CD8-positive, alpha-beta memory T cell (primary cell): ENCODE data around the gene KRTAP16-1. TPM values are rescaled to one million over a fixed set of nuclear protein-coding genes. Genes with fewer than 3 reads are reported as not detected.
"Not testable (repeated sequence)": the region's sequence is repeated elsewhere in the genome, so short reads cannot be mapped to it uniquely, and the experiment has no call there.

ENCODE experiments used
- CTCF ChIA-PET: fragments of 350-600 bp; sonication (Branson Sonifier 250); formaldehyde crosslinking; loops from one replicate; lab custom pipeline; 2021; ENCODE audit warnings: antibody characterized with exemption; lab: Charles Lee
- POLR2A ChIA-PET: fragments of 350-600 bp; sonication (Branson Sonifier 250); formaldehyde crosslinking; loops from one replicate; lab custom pipeline; 2021; ENCODE audit warnings: antibody characterized with exemption; lab: Charles Lee
- DNase-seq, 5 donors: peaks; one replicate each; pipeline versions ENCODE4 v3.0.0 to v3.0.0-alpha.2; 2020 to 2022; ENCODE audit warnings: mixed read lengths in 1 of 5
- H3K27ac ChIP-seq: one replicate; pipeline ENCODE4 v1.7.0; 2013; ENCODE audit warnings: low read depth, mild to moderate bottlenecking, low read length, moderate library complexity
- H3K27me3 ChIP-seq: 2 replicates; pipeline ENCODE4 v1.7.0; 2013; ENCODE audit warnings: low read length, mild to moderate bottlenecking; ENCODE audit not compliant: insufficient read depth, poor library complexity, severe bottlenecking
- H3K36me3 ChIP-seq: 2 replicates; pipeline ENCODE4 v1.7.0; 2013; ENCODE audit warnings: mild to moderate bottlenecking, low read length, moderate library complexity; ENCODE audit not compliant: insufficient read depth
- H3K4me1 ChIP-seq: 2 replicates; pipeline ENCODE4 v1.7.0; 2013; ENCODE audit warnings: mild to moderate bottlenecking, low read length, moderate library complexity; ENCODE audit not compliant: insufficient read depth
- H3K4me3 ChIP-seq: 2 replicates; pipeline ENCODE4 v1.7.0; 2013; ENCODE audit warnings: mild to moderate bottlenecking, low read length
- H3K9me3 ChIP-seq: 2 replicates; pipeline ENCODE4 v1.7.0; 2013; ENCODE audit warnings: mild to moderate bottlenecking, low read length
- H3K27ac Mint-ChIP-seq, 8 donors: one replicate each; pipeline ENCODE4 v1.8.0; 2020 to 2021; ENCODE audit warnings: mixed read lengths in 8 of 8, mild to moderate bottlenecking in 6 of 8, inconsistent platforms in 3 of 8, moderate library complexity in 3 of 8
- H3K27me3 Mint-ChIP-seq, 2 donors: one replicate each; pipeline ENCODE4 v1.8.0; 2020 to 2021; ENCODE audit warnings: mixed read lengths in 2 of 2, mild to moderate bottlenecking in 1 of 2, moderate library complexity in 1 of 2
- H3K36me3 Mint-ChIP-seq, 3 donors: one replicate each; pipeline ENCODE4 v1.8.0; 2020 to 2021; ENCODE audit warnings: mixed read lengths in 3 of 3, inconsistent platforms in 1 of 3, mild to moderate bottlenecking in 1 of 3
- H3K4me1 Mint-ChIP-seq, 3 donors: one replicate each; pipeline ENCODE4 v1.8.0; 2020 to 2021; ENCODE audit warnings: mixed read lengths in 3 of 3, inconsistent platforms in 1 of 3, mild to moderate bottlenecking in 1 of 3
- H3K4me3 Mint-ChIP-seq, 7 donors: one replicate each; pipeline ENCODE4 v1.8.0; 2020 to 2021; ENCODE audit warnings: mixed read lengths in 7 of 7, mild to moderate bottlenecking in 6 of 7, moderate library complexity in 4 of 7, inconsistent platforms in 2 of 7
- H3K9me3 Mint-ChIP-seq, 5 donors: one replicate each; pipeline ENCODE4 v1.8.0; 2020 to 2022; ENCODE audit warnings: mixed read lengths in 5 of 5, mild to moderate bottlenecking in 3 of 5, moderate library complexity in 2 of 5, inconsistent platforms in 1 of 5
- polyA plus RNA-seq: library from polyadenylated mRNA; unstranded; fragments of 300-500 nt; fragmentation: Illumina TruSeq; gene quantifications from one replicate; pipeline ENCODE4 v1.2.3, GENCODE V29; 2021
- total RNA-seq, 2 experiments: library from RNA; stranded (reverse); gene quantifications; one replicate each; pipeline ENCODE4 v1.2.3, GENCODE V29; 2021

Gene KRTAP16-1
- total and polyA plus RNA-seq, 3 experiments from 2014 or later = 0.58 TPM; not detected in 2

DNA sequence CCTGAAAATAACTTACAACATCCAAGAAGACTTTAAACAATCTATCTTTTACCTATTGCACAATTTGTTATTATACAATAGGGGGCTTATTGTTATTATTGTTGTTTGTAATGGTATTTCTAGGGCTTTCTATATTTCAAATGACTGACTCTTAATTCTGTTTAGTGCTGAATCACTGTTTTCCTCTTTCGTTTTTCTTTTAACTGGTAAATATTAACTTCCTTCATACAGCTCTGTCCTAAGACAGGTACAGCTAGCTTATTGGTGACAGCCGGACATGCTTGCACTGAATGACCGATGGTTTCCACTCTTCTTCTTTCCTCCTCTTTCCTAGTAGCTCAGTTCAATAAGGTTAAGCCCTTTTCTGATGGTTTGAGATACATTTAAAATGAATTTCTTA is 22.1 kb downstream of the KRTAP16-1 start:
- H3K36me3 Mint-ChIP-seq = no peaks in the 10 kb centered on the region
- H3K27me3 ChIP-seq = no peaks in the 10 kb centered on the region
- H3K27ac Mint-ChIP-seq = no peak overlapping the region
- H3K27ac ChIP-seq = no peak overlapping the region
- peaks cover 0 to 26% of the 10 kb centered on the region in 2 donors for H3K27me3 Mint-ChIP-seq
- no peaks in the 10 kb centered on the region for H3K4me1 ChIP-seq
- H3K36me3 ChIP-seq = no peaks in the 10 kb centered on the region
- H3K9me3 ChIP-seq = no peaks in the 10 kb centered on the region
- no peaks in the 10 kb centered on the region for H3K9me3 Mint-ChIP-seq
- CTCF ChIA-PET = interaction anchor here (1.3 kb wide), 1 partner anchor 22 kb away, joined by 4 read pairs; no protein-coding TSS in a partner anchor
- H3K4me1 Mint-ChIP-seq = peaks cover 4 to 8% (median 6%) of the 10 kb centered on the region in 3 donors
- POLR2A ChIA-PET = no interaction called here
- no peak overlapping the region for H3K4me3 Mint-ChIP-seq
- no peak overlapping the region for H3K4me3 ChIP-seq
- DNase-seq = no peak

DNA sequence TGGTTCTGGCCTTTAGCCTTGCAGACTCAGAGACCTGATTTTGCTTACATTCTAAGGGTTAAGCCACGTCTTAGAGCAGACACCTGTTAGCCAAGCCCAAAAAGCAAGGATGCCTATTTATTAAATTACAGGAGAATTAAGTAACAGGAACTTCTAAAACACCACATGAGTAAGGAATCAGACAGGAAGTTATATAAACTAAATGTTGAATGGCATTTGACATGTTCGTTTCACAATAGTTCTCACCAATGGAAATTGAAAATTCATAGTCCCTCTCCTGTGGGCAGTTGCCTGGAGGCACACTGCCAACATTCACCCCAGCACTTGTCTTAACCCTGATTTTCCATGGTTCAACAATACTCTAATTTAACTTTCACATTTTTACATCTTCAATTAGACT is 24.6 kb downstream of the KRTAP16-1 start:
- Histone ChIP-seq H3K9me3 (no peaks in the 10 kb centered on the region), H3K4me3 (no peak overlapping the region), H3K27ac (no peak overlapping the region), H3K36me3 (no peaks in the 10 kb centered on the region), H3K4me1 (no peaks in the 10 kb centered on the region), H3K27me3 (no peaks in the 10 kb centered on the region)
- Mint-ChIP-seq H3K9me3 (peaks cover 0 to 2% (median 0%) of the 10 kb centered on the region in 5 donors), H3K4me1 (peaks cover 4 to 8% (median 6%) of the 10 kb centered on the region in 3 donors), H3K36me3 (peaks cover 0 to 3% (median 0%) of the 10 kb centered on the region in 3 donors), H3K4me3 (no peak overlapping the region), H3K27ac (peak overlapping the region in 1 of 8 donors; percentile 24), H3K27me3 (peaks cover 6 to 31% of the 10 kb centered on the region in 2 donors)
- DNase-seq = no peak
- ChIA-PET POLR2A (no interaction called here), CTCF (no interaction called here)

DNA sequence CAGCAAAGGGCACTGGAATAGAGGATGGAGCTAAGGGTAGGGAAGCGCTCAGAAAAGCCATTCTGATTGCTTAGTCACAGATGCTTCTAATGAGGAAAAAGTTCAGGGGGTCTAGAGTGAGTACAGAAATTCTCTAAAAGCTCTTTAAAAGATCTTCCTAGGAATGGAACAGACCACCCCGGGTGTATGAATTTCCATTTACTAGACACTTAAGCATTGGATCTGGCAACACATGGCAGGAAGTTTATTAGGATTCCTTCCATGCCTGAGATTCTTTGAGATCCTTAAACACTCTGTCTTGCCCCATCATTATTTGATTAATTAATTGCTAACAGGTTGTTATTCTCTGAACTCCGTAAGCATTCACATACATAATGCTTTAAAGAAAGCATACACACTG is 25.1 kb downstream of the KRTAP16-1 start:
- Mint-ChIP-seq H3K27me3 (peaks cover 6 to 31% of the 10 kb centered on the region in 2 donors), H3K4me1 (peaks cover 4 to 8% (median 6%) of the 10 kb centered on the region in 3 donors), H3K36me3 (peaks cover 0 to 3% (median 0%) of the 10 kb centered on the region in 3 donors), H3K27ac (no peak overlapping the region), H3K4me3 (no peak overlapping the region), H3K9me3 (peaks cover 0 to 2% (median 0%) of the 10 kb centered on the region in 5 donors)
- CTCF ChIA-PET = no interaction called here
- POLR2A ChIA-PET = no interaction called here
- Histone ChIP-seq H3K4me3 (no peak overlapping the region), H3K4me1 (no peaks in the 10 kb centered on the region), H3K27ac (no peak overlapping the region), H3K36me3 (no peaks in the 10 kb centered on the region), H3K27me3 (no peaks in the 10 kb centered on the region), H3K9me3 (no peaks in the 10 kb centered on the region)
- DNase-seq = no peak

DNA sequence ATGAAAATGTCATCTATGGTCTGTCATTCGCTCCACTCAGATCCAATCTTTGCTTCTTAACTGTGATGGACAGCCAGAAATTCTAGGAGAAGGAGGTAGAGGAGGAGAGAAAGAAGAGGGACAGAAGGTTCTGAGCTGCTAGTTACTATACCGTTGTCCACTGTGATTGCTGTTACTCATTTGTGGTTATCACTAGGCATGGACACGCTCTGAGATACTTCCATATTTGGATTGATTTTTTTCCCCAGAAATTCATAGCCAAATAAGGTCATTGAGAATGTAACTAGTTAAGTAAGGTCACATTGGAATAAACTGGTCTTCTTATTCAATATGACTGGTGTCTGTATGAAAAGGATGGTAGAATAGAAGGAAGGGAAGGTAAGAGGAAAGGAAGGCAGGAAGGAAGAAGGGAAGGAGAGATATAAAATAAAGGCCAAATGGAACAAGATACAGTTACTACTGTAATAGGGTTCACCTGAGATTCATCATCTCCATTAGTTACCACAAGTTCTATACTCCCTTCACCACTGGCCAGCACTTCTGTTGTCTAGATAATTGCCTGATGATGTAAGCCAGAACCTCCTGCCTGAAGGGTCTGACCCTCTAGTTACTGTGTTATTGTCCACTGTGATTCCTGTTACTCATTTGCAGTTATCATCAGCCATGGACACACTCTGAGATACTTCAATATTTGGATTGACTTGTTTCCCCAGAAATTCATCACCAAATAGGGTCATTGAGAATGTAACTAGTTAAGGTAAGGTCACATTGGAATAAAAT is 30.7 kb downstream of the KRTAP16-1 start:
- CTCF ChIA-PET = no interaction called here
- H3K36me3 ChIP-seq = no peaks in the 10 kb centered on the region
- H3K27ac ChIP-seq = no peak overlapping the region
- H3K4me3 Mint-ChIP-seq = no peak overlapping the region
- H3K36me3 Mint-ChIP-seq = peaks cover 0 to 3% (median 0%) of the 10 kb centered on the region in 3 donors
- no peak overlapping the region for H3K4me3 ChIP-seq
- peaks cover 8 to 54% of the 10 kb centered on the region in 2 donors for H3K27me3 Mint-ChIP-seq
- H3K4me1 Mint-ChIP-seq = no peaks in the 10 kb centered on the region
- no peaks in the 10 kb centered on the region for H3K27me3 ChIP-seq
- no peak overlapping the region for H3K27ac Mint-ChIP-seq
- no peak for DNase-seq
- POLR2A ChIA-PET = no interaction called here
- H3K9me3 ChIP-seq = no peaks in the 10 kb centered on the region
- H3K9me3 Mint-ChIP-seq = peaks cover 0 to 2% (median 0%) of the 10 kb centered on the region in 5 donors
- no peaks in the 10 kb centered on the region for H3K4me1 ChIP-seq

DNA sequence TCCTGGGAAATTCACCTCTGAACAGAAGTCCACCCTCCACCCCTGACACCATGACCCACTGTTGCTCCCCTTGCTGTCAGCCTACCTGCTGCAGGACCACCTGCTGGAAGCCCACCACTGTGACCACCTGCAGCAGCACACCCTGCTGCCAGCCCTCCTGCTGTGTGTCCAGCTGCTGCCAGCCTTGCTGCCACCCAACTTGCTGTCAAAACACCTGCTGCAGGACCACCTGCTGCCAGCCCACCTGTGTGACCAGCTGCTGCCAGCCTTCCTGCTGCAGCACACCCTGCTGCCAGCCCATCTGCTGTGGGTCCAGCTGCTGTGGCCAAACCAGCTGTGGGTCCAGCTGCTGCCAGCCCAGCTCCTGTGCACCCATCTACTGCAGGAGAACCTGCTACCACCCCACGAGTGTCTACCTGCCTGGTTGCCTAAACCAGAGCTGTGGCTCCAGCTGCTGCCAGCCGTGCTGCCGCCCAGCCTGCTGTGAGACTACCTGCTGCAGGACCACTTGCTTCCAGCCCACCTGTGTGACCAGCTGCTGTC is 33.4 kb downstream of the KRTAP16-1 start, which contains the start of gene KRTAP9-7:
Gene KRTAP9-7 (plus strand): TSS at position 51 of the 543 bp plus-strand sequence. CDS start 0 bp downstream, at position 51.
- H3K9me3 Mint-ChIP-seq, H3K27ac ChIP-seq, H3K9me3 ChIP-seq, H3K4me3 ChIP-seq, H3K4me1 Mint-ChIP-seq, POLR2A ChIA-PET, H3K36me3 Mint-ChIP-seq, CTCF ChIA-PET, H3K4me1 ChIP-seq, H3K36me3 ChIP-seq, DNase-seq, H3K27me3 ChIP-seq, H3K4me3 Mint-ChIP-seq: not testable (repeated sequence)
- Mint-ChIP-seq H3K27ac (peak within 1 kb of the TSS in 1 of 8 donors; percentile 43), H3K27me3 (peaks cover 6 to 45% of the 10 kb centered on the region in 2 donors)

DNA sequence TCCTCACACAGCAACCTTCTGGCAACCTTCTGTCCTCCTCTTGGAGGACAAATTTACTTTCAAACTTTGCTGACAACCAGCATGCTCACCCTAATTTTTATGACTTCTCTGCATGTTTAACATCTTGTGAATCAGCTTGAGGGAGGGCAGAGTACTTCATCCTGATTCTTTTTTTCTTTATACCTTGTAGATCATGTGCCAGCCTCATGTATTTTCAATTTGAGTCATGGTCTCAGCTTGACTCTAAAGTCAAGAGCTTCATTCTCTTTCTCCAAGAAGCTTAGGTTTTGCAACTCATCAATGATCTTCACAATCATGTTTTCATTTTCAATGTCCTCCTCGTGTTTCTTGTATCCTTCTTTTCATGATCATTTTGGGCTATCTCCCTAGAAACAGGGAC is 37.3 kb downstream of the KRTAP16-1 start:
- H3K27ac ChIP-seq = no peak overlapping the region
- Mint-ChIP-seq H3K4me3 (no peak overlapping the region), H3K36me3 (no peaks in the 10 kb centered on the region), H3K27me3 (peaks cover 2 to 12% of the 10 kb centered on the region in 2 donors), H3K27ac (no peak overlapping the region), H3K4me1 (no peaks in the 10 kb centered on the region), H3K9me3 (no peaks in the 10 kb centered on the region)
- ChIA-PET POLR2A (no interaction called here), CTCF (no interaction called here)
- no peaks in the 10 kb centered on the region for H3K27me3 ChIP-seq
- no peak overlapping the region for H3K4me3 ChIP-seq
- H3K4me1 ChIP-seq = no peaks in the 10 kb centered on the region
- H3K9me3 ChIP-seq = no peaks in the 10 kb centered on the region
- DNase-seq = no peak
- H3K36me3 ChIP-seq = no peaks in the 10 kb centered on the region

DNA sequence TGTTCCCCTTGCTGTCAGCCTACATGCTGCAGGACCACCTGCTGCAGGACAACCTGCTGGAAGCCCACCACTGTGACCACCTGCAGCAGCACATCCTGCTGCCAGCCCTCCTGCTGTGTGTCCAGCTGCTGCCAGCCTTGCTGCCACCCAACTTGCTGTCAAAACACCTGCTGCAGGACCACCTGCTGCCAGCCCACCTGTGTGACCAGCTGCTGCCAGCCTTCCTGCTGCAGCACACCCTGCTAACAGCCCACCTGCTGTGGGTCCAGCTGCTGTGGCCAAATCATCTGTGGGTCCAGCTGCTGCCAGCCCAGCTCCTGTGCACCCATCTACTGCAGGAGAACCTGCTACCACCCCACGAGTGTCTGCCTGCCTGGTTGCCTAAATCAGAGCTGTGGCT is 37.8 kb downstream of the KRTAP16-1 start:
- DNase-seq, H3K27ac ChIP-seq, H3K27me3 ChIP-seq, H3K36me3 Mint-ChIP-seq, POLR2A ChIA-PET, H3K27ac Mint-ChIP-seq, H3K4me1 ChIP-seq, H3K4me3 ChIP-seq, CTCF ChIA-PET, H3K9me3 Mint-ChIP-seq, H3K36me3 ChIP-seq, H3K27me3 Mint-ChIP-seq, H3K9me3 ChIP-seq, H3K4me1 Mint-ChIP-seq, H3K4me3 Mint-ChIP-seq: not testable (repeated sequence)

DNA sequence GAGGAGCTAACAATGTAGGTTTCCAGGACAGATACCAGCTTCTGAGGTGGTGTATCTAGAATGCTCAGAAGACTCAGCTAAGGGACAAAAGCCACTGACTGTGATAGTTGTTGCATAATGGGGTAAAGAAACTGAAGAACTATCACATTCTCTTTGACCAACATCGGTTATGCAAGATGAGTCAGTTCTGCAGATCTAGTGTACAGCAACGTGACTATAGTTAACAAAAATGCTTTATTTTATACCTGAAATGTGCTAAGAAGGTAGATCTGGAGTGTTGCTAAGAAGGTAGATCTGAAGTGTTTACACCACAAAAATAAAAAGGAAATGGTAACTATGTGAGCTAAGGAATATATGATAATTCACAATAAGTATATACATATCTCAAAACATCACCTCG is 41.4 kb downstream of the KRTAP16-1 start:
- Histone ChIP-seq H3K36me3 (no peaks in the 10 kb centered on the region), H3K4me3 (no peak overlapping the region), H3K27me3 (no peaks in the 10 kb centered on the region), H3K9me3 (no peaks in the 10 kb centered on the region), H3K4me1 (no peaks in the 10 kb centered on the region), H3K27ac (no peak overlapping the region)
- no peak for DNase-seq
- Mint-ChIP-seq H3K27ac (no peak overlapping the region), H3K36me3 (no peaks in the 10 kb centered on the region), H3K4me3 (no peak overlapping the region), H3K9me3 (no peaks in the 10 kb centered on the region), H3K4me1 (peaks cover 0 to 3% (median 0%) of the 10 kb centered on the region in 3 donors), H3K27me3 (peaks cover 10 to 15% of the 10 kb centered on the region in 2 donors)
- ChIA-PET POLR2A (no interaction called here), CTCF (no interaction called here)
